ENCODE results near the gene NUDT8. TPM values are rescaled to one million over a fixed set of nuclear protein-coding genes. Genes with fewer than 3 reads are reported as not detected.

Gene NUDT8
- total RNA-seq, 4 donors from 2014 or later, result 11.0 to 21.3 (median 20.0) TPM

DNA sequence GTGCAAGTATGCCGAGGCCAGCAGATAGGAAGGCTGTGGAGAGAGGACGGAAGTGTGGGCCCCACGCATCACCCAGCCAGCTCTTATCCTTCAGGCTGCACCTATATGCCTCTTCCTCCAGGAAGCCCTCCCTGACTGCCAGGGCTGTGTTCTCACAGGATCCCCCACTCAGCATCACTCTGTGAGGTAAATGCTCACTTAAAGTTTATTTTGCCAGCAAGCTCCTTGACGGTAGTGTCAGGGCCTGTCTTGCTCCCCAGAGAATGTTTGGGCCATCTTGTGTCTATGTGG is 5.4 kb upstream of the NUDT8 start:
- no peaks in the 10 kb centered on the region for H3K36me3 ChIP-seq
- TF ChIP-seq EP300 (IDR thresholded peaks at IDR 0.05) (no peak), CTCF (IDR thresholded peaks at IDR 0.05) (no peak), POLR2A (IDR thresholded peaks at IDR 0.05) (no peak)
- no peak for DNase-seq (ENCODE audit: low spot score in 2 of 2)
- no peak overlapping the region for H3K27ac ChIP-seq
- WGBS, 2 donors, result 79 to 83% methylated on average over 4 of the region's 4 CpGs
- H3K4me1 ChIP-seq, result peaks cover 0 to 17% (median 6%) of the 10 kb centered on the region in 4 donors
- H3K27me3 ChIP-seq, result peaks cover 0 to 10% of the 10 kb centered on the region in 2 donors
- H3K4me3 ChIP-seq, result no peak overlapping the region
- no peaks in the 10 kb centered on the region for H3K9me3 ChIP-seq

GRCh38 chr11:67634366-67635230 is 4.9 kb upstream of the NUDT8 start:
- WGBS, 2 donors, result 81 to 84% methylated on average over 13 to 16 of the region's 20 CpGs
- H3K36me3 ChIP-seq, result no peaks in the 10 kb centered on the region
- no peak overlapping the region for H3K4me3 ChIP-seq
- H3K9me3 ChIP-seq, result no peaks in the 10 kb centered on the region
- H3K4me1 ChIP-seq, result peaks cover 0 to 12% (median 6%) of the 10 kb centered on the region in 4 donors
- no peak for DNase-seq (ENCODE audit: low spot score in 2 of 2)
- H3K27ac ChIP-seq, result peak overlapping the region in 1 of 4 donors; percentile 67
- H3K27me3 ChIP-seq, result peaks cover 0 to 4% of the 10 kb centered on the region in 2 donors
- no peak for TF ChIP-seq CTCF (IDR thresholded peaks at IDR 0.05)
- TF ChIP-seq POLR2A (IDR thresholded peaks at IDR 0.05), result no peak
- TF ChIP-seq EP300 (IDR thresholded peaks at IDR 0.05), result no peak

DNA sequence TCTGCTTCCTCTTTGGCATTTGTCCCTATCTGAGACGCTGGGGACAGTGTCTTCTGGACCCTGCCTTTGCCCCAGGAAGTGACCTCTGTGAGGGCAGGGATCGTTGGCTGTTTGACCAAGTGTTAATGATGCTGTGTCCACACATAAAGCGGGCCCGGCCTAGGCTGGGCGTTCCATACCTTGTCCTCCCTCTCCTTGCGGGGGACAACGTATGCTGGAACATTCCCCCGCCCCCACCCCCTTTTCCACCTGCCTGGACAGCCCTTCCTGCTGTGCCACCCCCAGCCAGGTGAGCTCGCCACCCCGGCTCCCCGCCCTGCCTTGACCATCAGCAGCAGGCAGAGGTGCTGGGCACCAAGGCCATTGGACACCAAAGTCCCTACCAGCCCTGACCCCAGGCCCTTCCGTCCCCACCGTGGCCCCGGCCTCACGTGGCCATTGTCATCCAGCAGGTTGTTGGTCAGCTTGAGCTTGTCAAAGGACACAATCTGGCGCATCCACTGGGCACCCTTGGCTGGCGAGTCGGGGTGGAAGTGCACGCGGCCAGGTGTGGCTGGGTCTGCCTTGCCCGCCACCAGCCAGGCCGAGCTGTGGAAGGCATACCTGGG is 4.1 kb upstream of the NUDT8 start:
- Histone ChIP-seq H3K9me3 (no peaks in the 10 kb centered on the region), H3K27ac (peak overlapping the region in 1 of 4 donors; percentile 67), H3K27me3 (no peaks in the 10 kb centered on the region), H3K4me1 (peaks cover 0 to 19% (median 9%) of the 10 kb centered on the region in 4 donors), H3K4me3 (no peak overlapping the region), H3K36me3 (no peaks in the 10 kb centered on the region)
- TF ChIP-seq CTCF (IDR thresholded peaks at IDR 0.05) (no peak), POLR2A (IDR thresholded peaks at IDR 0.05) (no peak), EP300 (IDR thresholded peaks at IDR 0.05) (no peak)
- WGBS, 2 donors, result 75 to 85% methylated on average over 18 to 20 of the region's 22 CpGs
- no peak for DNase-seq (ENCODE audit: low spot score in 2 of 2)

- Histone ChIP-seq H3K27me3 (no peaks in the 10 kb centered on the region), H3K4me3 (no peak overlapping the region), H3K27ac (peak overlapping the region in 1 of 4 donors; percentile 67), H3K9me3 (no peaks in the 10 kb centered on the region), H3K36me3 (peaks cover 0 to under 1% (median 0%) of the 10 kb centered on the region in 3 donors), H3K4me1 (peaks cover 0 to 23% (median 10%) of the 10 kb centered on the region in 4 donors)
- no peak for DNase-seq (ENCODE audit: low spot score in 2 of 2)
- TF ChIP-seq POLR2A (IDR thresholded peaks at IDR 0.05), result no peak
- no peak for TF ChIP-seq EP300 (IDR thresholded peaks at IDR 0.05)
- no peak for TF ChIP-seq CTCF (IDR thresholded peaks at IDR 0.05)
- 90 to 91% methylated on average over 30 of the region's 30 CpGs for WGBS, 2 donors
Observed at GRCh38 chr11:67632982-67633755, 3.4 kb upstream of the NUDT8 start.
